Gastrocnemius medialis (tissue), 4 donors: Measurements from ENCODE around the gene FGFR3. TPM values are rescaled to one million over a fixed set of nuclear protein-coding genes. Genes with fewer than 3 reads are reported as not detected.
A peak's percentile ranks its signal among the peaks of the same experiment; 100 is the strongest.

Source experiments
- ATAC-seq, 2 donors: fragments of 150-250 bp; one replicate each; pipeline ENCODE4 v1.9.1; 2016
- DNase-seq, 2 donors: peaks; one replicate each; pipeline ENCODE4 v3.0.0-alpha.2; 2019
- H3K27ac ChIP-seq, 4 donors: fragments of 200-600 bp; sonication (generic); 1 replicate in 1 of 4; 2 replicates in 3 of 4; pipeline ENCODE4 v1.5.1; 2016 to 2018; ENCODE audit warnings: mild to moderate bottlenecking in 2 of 4, moderate library complexity in 1 of 4
- H3K27me3 ChIP-seq, 3 donors: fragments of 200-600 bp; sonication (generic) in 2 of 3; 1 replicate in 1 of 3; 2 replicates in 2 of 3; pipeline versions ENCODE4 v1.5.1 to v1.6.0; 2016 to 2019; ENCODE audit warnings: mild to moderate bottlenecking in 1 of 3, moderate library complexity in 1 of 3
- H3K36me3 ChIP-seq, 2 donors: fragments of 200-600 bp; sonication (generic) in 1 of 2; one replicate each; pipeline ENCODE4 v1.5.1; 2017 to 2018
- H3K4me1 ChIP-seq, 2 donors: fragments of 200-600 bp; sonication (generic) in 1 of 2; one replicate each; pipeline ENCODE4 v1.5.1; 2016 to 2017; ENCODE audit warnings: mild to moderate bottlenecking in 2 of 2
- H3K4me3 ChIP-seq, 4 donors: fragments of 200-600 bp; sonication (generic) in 3 of 4; 1 replicate in 1 of 4; 2 replicates in 3 of 4; pipeline ENCODE4 v1.5.1; 2016 to 2019; ENCODE audit warnings: mild to moderate bottlenecking in 2 of 4
- H3K9me3 ChIP-seq, 3 donors: fragments of 200-600 bp; sonication (generic) in 2 of 3; 1 replicate in 1 of 3; 2 replicates in 2 of 3; pipeline ENCODE4 v1.5.1; 2016 to 2019
- POLR2A ChIP-seq, 2 donors: fragments of 450-650 bp; IDR thresholded peaks; one replicate each; pipeline ENCODE4 v1.6.1; 2017; ENCODE audit warnings: antibody characterized with exemption in 2 of 2, mild to moderate bottlenecking in 2 of 2, moderate library complexity in 2 of 2
- in situ Hi-C, 4 donors: fragments of 200-750 bp; cut with MboI; loops; one replicate each; pipeline versions ENCODE4 v1.15.0 to v1.8.0; 2017; ENCODE audit warnings: low sequenced_read_pairs in 4 of 4
- intact Hi-C: fragments of 100-400 bp; cut with DNase I; formaldehyde crosslinking; loops from one replicate; pipeline ENCODE4 v1.15.1; 2023; ENCODE audit warnings: low total_unique reads
- total RNA-seq, 4 donors: library from RNA; depleted of rRNA; stranded (reverse); fragments of >200 nt; gene quantifications; one replicate each; pipeline versions ENCODE4 v1.1.0 to v1.2.3, GENCODE V29; 2016
- TF ChIP-seq, protein P1 (sequence below), 5 experiments: fragments of 450-650 bp in 3 of 5; fragments of 200-600 bp in 2 of 5; sonication (generic) in 2 of 5; IDR thresholded peaks in 4 of 5; conservative IDR thresholded peaks in 1 of 5; 1 replicate in 4 of 5; 2 replicates in 1 of 5; pipeline ENCODE4 v1.5.1; 2016 to 2019; ENCODE audit warnings: antibody characterized with exemption in 5 of 5, mild to moderate bottlenecking in 3 of 5, moderate library complexity in 3 of 5

The FGFR3 gene
- total RNA-seq, 4 donors from 2014 or later: 0.15 to 0.51 (median 0.18) TPM; not detected in 1

DNA sequence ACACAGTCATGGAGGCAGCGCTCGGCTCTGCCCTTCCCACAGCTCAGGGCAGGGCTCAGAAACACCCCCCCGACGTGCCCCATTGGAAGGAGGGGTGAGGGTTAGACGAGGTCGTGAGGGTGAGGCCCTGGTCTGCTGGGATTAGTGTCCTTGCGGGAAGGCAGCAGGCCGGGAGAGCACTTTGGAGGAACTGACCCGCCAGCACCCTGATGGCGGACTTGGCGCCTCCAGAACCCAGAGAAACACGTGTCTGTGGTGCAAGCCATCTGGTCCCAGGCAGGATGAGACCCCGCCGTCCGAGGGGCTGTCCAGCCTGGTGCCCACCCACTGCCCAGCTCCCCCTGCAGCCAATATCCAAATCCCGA lies 45.5 kb upstream of the FGFR3 start:
- DNase-seq (no peak), ATAC-seq (no peak)
- TF ChIP-seq POLR2A (IDR thresholded peaks at IDR 0.05): no peak
- TF ChIP-seq, protein P1, sequence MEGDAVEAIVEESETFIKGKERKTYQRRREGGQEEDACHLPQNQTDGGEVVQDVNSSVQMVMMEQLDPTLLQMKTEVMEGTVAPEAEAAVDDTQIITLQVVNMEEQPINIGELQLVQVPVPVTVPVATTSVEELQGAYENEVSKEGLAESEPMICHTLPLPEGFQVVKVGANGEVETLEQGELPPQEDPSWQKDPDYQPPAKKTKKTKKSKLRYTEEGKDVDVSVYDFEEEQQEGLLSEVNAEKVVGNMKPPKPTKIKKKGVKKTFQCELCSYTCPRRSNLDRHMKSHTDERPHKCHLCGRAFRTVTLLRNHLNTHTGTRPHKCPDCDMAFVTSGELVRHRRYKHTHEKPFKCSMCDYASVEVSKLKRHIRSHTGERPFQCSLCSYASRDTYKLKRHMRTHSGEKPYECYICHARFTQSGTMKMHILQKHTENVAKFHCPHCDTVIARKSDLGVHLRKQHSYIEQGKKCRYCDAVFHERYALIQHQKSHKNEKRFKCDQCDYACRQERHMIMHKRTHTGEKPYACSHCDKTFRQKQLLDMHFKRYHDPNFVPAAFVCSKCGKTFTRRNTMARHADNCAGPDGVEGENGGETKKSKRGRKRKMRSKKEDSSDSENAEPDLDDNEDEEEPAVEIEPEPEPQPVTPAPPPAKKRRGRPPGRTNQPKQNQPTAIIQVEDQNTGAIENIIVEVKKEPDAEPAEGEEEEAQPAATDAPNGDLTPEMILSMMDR (IDR thresholded peaks at IDR 0.05 in 4 of 5, conservative IDR thresholded peaks at IDR 0.05 in 1 of 5): no peak
- intact Hi-C loops: loop anchor here (2.0 kb wide), 1 partner anchor 63 kb away; no protein-coding TSS in a partner anchor
- Histone ChIP-seq H3K4me1 (no peaks in the 10 kb centered on the region), H3K36me3 (no peaks in the 10 kb centered on the region), H3K27ac (no peak overlapping the region), H3K4me3 (no peak overlapping the region), H3K27me3 (no peaks in the 10 kb centered on the region), H3K9me3 (no peaks in the 10 kb centered on the region)
- in situ Hi-C loops: loop anchor here (10.0 to 25.0 kb wide), 3 partner anchors 140 to 157 kb away; no protein-coding TSS in a partner anchor

DNA sequence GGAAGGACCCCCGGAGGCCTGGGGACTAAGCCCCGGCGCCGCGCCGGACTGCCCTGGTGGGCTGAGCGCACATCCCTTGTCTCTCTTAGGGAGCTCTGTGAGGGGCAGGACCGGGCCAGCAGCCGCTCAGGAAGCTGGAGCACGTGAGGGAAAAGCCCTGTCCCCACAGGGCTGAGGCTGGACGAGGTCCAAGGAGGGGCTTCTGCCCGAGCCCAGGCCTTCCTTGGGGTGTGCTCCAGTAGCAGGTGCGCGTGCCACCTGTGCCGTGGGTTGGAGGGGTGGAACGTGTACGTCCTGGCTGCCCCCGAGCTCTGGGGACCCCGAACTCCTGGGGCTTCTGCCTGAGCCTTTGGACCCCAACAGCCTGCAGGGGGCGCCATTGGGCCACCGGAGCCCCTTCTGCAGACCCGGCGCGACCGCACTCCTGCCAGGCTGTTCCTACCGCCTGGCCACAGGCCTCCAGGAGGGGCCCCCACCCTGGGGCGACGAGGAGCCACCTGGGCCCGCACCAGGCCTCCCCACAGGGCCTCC lies 44.6 kb upstream of the FGFR3 start:
- in situ Hi-C loops: loop anchor here (10.0 to 25.0 kb wide), 3 partner anchors 139 to 156 kb away; no protein-coding TSS in a partner anchor
- Histone ChIP-seq H3K27me3 (no peaks in the 10 kb centered on the region), H3K27ac (no peak overlapping the region), H3K4me1 (no peaks in the 10 kb centered on the region), H3K36me3 (no peaks in the 10 kb centered on the region), H3K4me3 (no peak overlapping the region), H3K9me3 (no peaks in the 10 kb centered on the region)
- intact Hi-C loops: no loop called here
- no peak for DNase-seq
- no peak for TF ChIP-seq POLR2A (IDR thresholded peaks at IDR 0.05)
- TF ChIP-seq, protein P1 (IDR thresholded peaks at IDR 0.05 in 4 of 5, conservative IDR thresholded peaks at IDR 0.05 in 1 of 5): peak; percentile 32 to 75 (median 71)
- ATAC-seq: no peak

DNA sequence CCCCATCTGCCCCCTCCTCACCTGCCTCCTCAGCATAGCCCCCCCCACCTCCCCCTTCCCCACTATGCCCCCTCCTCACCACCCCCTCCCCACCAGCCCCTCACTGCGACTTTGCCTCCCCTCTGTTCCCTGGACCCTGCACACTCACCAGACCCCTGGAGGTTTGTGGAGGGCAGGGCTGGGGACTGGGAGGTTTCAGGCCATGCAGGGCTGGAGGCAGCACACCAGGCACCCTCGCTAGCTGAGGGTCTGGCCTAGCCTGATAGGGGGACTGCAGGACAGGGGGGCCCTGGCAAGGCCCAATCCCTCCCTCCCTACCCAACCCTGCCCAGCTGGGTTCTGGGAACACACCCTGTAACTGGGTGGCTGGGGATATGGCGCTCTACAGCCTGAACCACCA lies 43.7 kb upstream of the FGFR3 start:
- no peaks in the 10 kb centered on the region for H3K4me1 ChIP-seq
- in situ Hi-C loops (loop anchor here (10.0 to 25.0 kb wide), 3 partner anchors 138 to 155 kb away; no protein-coding TSS in a partner anchor), intact Hi-C loops (no loop called here)
- no peaks in the 10 kb centered on the region for H3K36me3 ChIP-seq
- H3K9me3 ChIP-seq: no peaks in the 10 kb centered on the region
- TF ChIP-seq, protein P1 (IDR thresholded peaks at IDR 0.05 in 4 of 5, conservative IDR thresholded peaks at IDR 0.05 in 1 of 5): no peak
- no peak for TF ChIP-seq POLR2A (IDR thresholded peaks at IDR 0.05)
- no peaks in the 10 kb centered on the region for H3K27me3 ChIP-seq
- DNase-seq (no peak), ATAC-seq (no peak)
- no peak overlapping the region for H3K4me3 ChIP-seq
- H3K27ac ChIP-seq: no peak overlapping the region

DNA sequence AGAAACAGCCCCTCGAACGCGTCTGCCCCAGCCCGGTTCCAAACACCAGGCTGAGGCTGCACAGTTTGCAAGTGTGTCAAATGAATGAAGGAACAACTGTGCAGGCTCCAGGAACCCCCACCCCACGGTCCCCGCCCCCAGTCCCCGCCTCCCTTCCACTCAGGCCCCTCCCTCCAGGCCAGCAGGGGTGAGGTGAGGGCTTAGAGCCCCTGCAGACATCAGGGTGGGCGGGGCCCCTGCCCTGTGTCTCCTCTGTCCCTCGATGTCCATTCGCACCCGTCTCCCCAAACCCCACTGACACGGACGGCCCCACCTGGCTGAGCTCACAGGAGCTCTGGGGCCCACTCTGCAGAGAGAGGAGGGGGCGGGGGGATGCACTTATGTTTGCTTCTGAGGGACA lies 43.3 kb upstream of the FGFR3 start:
- in situ Hi-C loops: loop anchor here (10.0 to 25.0 kb wide), 3 partner anchors 137 to 155 kb away; no protein-coding TSS in a partner anchor
- no peak for TF ChIP-seq POLR2A (IDR thresholded peaks at IDR 0.05)
- TF ChIP-seq, protein P1 (IDR thresholded peaks at IDR 0.05 in 4 of 5, conservative IDR thresholded peaks at IDR 0.05 in 1 of 5): no peak
- Histone ChIP-seq H3K36me3 (no peaks in the 10 kb centered on the region), H3K27me3 (no peaks in the 10 kb centered on the region), H3K9me3 (no peaks in the 10 kb centered on the region), H3K4me1 (no peaks in the 10 kb centered on the region), H3K27ac (no peak overlapping the region), H3K4me3 (no peak overlapping the region)
- intact Hi-C loops: no loop called here
- DNase-seq: no peak
- no peak for ATAC-seq
